GM21529 (cell line): ENCODE results near the gene CSMD2.

Source experiments
- ATAC-seq: cut with Tn5 transposase; IDR thresholded peaks from one replicate; pipeline ENCODE4 v1.9.1; 2021; ENCODE audit not compliant: unreplicated experiment

Gene CSMD2

DNA sequence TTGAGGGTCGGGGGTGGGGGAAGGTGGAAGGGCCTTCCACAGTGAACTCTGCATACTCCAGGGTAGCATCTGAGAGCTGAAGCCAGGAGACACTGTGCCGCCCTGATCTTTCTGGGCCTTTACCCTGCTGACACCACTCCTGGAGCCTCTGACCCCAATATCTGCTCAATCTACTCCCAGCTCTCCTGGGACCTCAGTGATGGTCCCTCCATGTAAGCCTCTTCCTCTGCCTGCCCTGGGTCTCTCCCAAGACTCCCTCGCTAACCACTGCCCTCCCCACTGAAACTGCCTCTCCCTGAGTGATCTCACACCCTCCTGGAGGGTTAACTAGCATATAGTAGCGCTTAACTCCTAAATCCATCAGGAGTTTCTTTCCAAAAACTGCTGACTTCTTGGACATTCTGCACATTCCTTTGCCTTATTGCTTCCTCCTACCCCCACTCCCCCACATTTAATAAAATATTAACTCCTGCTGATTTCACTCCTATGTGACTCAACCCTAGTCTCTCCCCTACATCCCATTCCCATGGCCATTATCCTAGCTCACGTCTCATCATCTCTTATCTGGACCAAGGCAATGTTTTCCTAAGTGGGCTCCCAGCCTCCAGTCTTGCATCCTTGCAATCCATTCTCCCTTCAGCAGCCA is 155.6 kb downstream of the CSMD2 start:
- no peak for ATAC-seq

DNA sequence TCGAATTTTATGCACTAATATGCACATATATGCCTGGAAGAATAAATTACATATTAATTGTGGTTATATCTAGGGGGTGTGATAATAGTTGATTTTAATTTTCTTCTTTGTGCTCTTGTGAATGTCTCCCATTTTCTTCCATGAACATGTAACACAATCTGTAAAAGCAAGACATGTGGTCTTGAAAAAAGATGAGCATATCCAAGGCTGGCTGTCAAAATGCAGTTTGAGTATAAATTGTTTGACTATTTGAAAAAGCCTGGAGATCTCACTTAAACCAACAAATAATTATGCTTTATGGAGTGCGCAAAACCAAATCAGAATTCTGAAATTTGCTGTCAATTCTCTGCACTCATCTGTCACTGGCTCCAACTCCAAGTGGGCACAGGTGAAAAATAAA is 157.3 kb downstream of the CSMD2 start:
- no peak for ATAC-seq

DNA sequence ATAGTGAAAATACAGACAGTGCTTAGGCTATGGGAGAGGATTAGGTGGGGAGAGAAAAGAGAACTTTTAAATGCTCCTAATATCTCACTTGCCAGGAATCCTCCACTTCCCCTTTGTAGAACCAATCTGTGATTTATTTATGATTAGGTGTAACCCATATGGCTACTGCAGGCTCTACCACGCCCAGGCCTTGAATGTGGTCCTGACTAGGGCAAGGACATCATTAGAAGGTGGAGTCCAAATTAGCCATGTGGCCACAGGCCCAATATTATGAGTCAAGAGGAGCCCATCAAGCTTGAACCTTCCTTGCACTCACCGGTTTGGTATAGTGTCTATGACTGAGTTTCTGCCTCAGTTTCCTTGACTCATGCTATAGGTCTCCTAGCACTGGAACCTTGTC is 159.7 kb downstream of the CSMD2 start:
- no peak for ATAC-seq

DNA sequence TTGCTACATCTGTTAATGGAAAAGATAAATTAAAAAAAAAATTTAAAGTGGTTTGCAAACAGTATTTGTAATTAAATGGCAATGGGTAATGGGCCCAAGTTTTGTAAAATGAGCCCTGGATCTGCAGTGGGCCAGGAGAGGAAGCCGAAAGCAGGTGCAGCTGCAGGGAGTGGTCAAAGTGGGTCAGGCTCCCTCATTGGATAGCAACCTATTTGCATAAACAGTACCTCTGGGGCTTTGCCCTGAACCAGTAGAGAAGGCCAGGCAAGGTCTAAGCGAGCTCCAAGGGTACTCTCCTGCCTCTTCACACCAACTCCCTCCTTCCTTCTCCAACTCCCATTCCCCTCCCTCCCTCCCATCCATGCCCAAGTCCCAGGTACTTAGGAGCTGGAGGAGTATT is 162.2 kb downstream of the CSMD2 start:
- ATAC-seq, result no peak

DNA sequence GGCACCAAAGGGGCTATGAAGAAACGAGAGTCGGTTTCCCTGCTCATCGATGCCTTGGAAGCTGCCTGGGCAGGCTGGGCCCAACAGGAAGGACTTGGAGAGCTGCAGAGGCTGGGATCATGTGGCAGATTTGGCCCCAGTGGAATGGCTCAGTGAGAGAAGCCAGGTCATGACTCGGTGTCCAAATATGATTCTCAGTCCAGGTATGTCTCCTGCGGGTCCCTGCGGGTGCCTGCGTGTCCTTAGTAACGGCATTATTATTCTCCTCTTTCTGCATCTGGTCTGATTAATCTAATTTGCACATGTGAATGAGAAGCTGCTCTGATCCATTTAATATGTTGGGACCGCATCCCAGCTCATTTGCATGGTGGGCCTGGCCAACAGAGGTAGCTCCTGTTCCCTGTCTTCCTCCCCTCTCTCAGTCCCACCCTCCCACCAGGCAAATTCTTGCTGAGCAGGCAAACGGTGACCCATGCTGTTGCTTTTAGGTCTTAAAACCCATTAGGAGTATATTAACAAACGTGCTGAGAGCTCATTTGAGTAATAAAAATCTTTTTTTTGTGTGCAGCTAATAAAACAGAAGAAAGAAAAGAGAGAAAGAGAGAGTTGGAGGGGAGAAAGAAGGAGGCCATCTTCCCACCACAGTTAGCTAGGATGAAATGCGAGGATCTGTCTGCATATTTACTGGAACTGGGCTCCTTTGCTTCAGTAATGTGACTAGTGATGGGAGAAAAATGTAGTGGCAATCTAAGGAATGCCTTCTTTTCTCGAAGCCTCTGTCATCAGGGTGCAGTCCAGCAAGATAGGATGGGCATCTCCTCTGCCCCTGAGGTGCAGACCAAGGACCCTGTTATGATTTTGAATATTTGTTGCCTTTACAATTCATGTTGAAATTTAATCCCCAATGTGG is 167.6 kb downstream of the CSMD2 start:
- no peak for ATAC-seq

DNA sequence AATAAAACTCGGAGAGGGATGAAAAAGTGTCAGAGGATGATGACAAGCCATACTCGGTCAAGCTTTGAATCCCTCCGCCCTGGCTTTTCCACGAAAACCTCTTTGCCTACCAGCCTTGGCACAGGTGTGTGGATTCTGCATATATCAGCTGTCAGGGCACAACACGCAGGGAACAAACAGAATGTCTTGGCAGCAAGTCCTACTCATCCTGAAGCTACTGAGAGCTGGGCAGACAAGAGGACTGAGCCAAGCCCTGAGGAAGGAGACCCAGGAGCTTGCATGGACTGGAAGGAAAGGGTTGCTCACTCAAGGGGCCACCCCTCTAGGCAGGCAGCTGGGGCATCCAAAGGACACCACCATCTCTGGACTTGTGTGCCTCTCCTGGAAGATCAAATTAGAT is 168.7 kb downstream of the CSMD2 start:
- no peak for ATAC-seq

DNA sequence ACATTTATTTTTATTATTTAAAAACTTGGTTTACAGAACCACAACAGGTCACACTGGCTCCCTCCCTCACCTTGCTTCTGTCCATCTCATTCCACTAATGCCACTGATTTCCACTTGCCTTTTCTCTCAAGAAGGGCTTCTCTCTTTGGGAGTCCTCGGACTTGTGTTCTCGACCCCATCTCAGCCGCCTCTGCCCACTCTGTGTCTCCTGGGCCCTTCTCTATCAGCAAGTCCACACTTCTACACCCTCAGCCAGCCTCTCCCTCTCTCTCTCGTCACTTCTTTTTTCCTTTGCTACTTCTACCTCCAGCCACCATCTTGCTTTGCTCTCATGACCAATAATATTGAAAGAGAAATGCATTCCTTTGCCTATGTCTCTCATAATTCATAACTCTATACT is 171.7 kb downstream of the CSMD2 start:
- ATAC-seq, result no peak

DNA sequence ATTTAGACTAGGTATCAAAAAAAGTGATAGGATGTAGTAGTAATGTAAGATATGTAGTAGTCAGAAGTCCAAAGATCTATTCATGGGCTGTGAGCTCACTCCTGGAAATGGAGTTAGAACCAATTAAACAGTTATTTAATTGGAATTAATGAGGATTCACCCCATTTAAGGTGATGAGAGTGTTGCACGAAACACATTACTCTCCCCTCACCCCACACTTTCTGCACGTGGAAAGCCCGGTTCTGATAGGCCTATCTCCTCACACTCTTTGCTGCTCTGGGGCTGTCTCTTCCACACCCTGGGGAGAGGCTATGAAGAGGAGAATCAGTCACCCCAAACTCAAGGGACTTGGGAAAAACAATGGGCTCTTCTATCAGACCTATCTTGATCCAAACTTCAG is 174.7 kb downstream of the CSMD2 start:
- ATAC-seq, result no peak

DNA sequence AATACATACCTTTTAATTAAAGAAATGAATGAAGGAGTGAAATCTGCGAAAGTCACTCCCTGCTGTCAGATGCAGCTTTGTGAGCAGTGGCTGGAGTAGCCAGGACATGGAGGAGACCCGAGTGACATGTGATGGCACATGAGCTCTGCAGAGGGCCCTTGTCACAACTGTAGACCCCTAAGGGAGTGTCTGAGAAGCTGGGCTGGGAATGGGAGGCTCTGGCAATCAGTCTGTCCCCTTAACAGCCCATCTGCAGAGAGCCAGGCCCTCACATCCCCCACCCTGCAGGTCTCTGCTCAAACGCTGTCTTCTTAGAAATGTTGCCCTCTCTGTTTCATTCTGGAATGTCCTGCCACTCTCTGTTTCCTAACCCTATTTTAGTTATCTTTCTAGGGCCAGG is 176.9 kb downstream of the CSMD2 start:
- no peak for ATAC-seq

DNA sequence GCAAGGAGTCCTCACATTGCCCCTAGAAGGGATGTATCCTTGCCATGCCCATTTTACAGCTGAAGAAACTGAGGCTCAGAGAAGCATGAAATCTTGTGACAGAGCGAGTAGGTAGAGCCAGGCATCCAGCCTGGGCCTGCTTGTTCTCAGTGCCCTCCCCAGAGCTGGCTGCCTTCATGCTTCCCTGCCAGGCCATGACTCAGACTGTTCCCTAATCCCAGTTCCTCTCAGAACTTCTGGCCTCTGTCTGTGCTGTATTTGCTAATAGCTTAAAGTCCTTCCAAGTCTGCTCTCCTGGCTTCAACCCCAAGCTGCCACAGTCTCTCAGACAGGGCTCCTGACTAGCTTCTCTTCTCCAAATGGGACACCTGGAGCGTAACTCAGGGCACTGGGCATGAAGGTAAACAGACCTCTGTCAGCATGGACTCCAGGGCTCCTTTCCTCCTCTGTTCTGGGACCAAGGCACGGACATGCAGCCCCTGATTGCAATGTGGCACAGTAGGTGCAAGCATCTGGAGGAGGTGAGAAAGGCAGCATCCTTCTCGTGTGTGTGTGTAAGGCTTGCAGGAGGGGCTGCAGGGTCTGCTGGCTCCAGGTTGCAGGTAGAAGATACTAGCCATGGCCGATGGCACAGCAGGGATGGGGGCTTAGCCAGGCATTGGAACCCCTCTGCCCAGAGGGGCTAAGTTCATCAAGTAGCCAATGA is 178.5 kb downstream of the CSMD2 start:
- no peak for ATAC-seq

DNA sequence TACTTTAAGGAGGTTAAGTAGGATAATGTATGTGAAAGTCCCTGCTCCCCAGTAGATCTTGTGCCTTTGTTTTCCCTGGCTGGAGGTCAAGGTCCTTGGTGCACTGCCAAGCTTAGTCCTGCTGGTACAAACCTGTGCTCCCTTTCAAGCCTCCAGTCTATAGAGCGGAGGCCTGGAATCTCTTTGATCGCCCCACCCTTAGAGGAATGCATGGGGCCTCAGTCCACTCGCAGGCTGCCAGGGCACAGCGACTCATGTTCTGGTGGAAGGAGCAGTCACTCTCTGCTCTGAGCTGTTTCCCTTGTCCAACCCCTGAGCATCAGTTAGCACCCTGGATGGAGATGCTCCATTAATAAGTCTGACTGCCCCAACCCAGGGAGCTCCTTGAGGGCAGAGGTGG is 179.4 kb downstream of the CSMD2 start:
- ATAC-seq, result no peak

DNA sequence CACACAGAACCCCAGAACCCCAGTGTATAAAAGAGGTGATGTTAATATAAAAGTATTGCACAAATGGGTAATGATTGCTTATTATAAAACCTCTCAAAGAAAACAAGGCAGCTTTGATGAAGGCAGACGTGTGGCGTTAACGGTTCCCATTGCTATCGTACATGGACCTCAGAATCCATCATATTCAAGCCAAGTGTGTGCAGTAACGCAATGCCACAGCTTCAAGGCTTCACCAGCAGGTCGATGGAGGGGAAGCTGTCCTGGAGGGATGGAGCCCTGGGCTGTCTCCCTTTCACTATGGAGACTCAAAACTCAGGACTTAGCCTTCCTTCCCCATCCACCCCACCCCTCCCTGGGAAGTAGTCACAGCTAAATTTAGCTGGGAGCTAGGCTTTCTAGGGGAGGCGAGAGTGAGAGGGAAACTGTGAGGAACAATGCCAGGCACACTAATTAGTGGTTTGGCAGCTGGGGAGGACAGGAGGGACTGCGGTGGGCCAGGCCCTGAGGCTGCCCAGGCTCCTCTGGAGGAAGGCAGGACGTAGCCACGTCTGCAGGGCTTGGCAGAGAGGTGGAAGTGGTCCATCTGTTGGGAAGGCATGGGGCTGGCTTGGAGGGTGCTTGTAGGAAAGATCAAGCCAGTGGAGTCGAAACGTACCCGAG is 180.0 kb downstream of the CSMD2 start:
- no peak for ATAC-seq

DNA sequence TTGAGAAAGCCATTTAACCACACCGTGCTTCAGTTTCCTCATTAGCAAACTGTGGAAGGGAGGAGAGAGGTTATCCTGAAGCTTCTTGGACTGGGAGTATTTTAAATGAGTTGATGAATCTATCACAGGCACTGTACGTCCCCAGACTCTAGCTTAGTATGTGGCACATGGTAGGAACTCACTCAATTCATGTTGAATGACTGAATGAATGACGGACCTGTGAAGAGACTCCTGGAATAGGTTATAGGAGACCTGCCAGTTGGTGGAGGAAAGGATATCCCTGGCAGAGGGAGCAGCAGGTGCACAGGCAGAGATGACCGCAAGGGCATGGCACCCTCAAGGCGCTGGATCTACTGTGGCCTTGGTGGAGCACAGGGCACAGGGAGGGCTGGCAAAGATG is 182.6 kb downstream of the CSMD2 start:
- ATAC-seq, result no peak

DNA sequence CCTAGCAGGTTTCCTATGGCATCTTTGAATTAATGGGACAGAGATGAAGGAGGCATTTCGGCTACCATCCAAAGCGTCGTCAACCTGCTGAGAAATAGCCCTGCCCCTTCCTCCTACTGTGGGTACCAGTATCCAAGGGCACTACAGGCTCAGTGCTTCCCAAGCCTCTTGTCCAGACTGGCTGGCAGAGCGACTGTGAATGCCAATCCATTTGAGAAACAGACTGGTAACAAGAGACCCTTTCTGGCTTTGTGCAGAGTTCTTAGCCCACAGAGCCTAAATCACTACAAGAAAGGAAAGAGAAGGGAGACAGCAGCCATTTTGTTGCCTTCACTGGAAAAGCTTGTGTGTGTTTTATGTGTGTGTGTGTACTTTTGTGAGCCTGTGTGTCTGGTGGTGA is 185.7 kb downstream of the CSMD2 start:
- no peak for ATAC-seq

DNA sequence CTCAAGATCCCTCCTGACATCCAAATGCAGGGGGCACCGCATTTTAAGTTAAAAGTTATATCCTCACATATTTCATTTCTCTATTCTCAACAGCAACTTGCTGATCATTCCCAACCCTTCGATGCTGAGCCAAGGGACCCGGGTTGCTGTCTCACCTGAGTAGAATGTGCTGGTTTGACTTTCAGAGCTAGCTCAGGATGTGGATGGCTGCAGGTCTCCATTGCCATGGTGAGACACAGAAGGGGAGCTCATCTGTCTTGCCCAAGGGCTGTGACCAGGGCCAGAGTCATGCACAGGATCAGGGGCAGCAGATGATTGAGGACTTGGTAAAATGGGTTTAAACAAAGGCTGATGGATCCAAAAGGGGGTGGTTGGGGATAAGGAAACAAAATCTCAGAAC is 189.1 kb downstream of the CSMD2 start:
- no peak for ATAC-seq

DNA sequence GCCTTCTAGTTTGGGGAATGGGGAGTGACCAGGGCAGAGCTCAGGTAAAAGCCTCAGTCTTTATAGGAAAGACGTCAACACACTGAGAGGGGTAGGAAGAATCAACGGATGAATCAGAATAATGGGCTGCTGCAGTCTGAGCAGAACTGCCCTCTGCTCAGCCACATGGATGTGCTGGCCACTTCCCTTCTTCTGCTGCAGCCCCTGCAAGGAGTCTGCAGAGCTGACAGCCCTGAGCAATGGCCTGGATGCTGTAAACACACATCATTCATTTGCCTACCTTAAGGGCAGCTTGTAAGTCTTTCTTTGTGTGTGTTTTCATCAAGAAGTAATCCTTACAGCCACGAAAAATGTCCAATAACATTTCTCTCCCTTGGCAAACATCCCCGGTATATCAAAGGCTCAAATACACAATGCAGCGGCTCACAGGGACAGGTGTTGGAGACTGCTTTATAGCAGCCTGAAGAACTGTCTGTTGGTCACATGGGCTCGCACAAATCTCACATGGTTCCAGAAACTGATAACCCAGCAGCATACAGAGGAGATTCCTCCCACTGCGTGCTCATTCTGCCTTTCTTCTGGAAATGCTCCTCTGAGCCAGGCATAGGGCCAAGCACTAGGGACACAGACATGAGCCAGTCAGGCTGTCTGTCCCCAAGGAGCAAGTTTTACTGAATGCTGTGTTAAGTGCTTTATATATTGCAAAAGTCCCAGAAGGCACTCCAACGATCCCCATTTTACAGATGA is 191.1 kb downstream of the CSMD2 start:
- ATAC-seq, result no peak

DNA sequence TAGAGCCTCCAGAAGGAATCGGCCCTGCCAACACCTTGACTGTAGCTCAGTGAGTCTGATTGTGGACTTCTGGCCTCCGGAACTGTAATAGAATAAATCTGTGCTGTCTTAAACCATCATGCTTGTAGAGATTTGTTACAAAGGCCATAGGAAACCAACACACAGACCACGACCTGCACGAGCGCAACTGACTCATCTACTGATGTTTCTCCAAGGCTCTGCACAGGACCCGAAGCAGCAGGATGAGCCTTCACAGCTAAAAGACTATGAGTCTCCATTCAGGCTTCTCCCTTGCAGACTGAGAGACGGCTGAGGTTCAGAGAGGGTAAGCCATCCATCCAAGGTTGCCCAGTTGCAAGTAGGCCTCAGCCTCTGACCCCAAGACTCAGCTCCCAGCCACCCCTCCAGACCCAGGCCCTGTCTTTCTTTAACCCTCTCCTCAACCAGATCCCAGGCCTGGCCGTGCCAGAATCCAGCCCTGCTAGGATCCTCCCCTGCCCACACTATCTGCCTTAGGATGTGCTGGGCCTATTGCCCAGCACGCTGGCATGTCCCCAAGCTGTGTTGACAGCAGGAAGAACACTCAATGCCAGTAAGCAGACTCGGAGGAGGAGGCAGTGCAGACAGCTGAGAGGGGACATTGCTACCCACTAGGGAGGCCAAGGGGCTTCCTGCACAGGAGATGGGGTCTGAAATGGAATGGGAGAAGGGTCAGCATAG is 192.2 kb downstream of the CSMD2 start:
- no peak for ATAC-seq

DNA sequence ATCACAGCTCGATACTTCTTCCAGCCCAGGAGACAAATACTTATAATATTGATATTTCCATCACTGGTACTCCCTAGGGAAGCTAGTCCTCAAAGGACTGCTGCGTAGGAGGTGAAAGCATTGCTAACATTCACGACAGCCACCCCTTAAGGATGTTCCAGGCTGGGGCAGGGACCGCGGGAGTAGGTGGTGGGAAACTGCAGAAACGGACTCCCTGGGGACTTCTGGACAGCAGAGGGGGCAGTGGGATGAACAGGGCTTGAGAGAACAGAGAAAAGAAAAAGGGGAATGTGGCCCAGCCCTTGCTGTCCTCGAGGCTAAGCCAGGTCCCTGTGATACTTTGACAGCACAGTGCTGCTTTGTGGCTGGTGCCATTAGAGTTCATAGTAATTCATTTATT is 193.1 kb downstream of the CSMD2 start:
- no peak for ATAC-seq

DNA sequence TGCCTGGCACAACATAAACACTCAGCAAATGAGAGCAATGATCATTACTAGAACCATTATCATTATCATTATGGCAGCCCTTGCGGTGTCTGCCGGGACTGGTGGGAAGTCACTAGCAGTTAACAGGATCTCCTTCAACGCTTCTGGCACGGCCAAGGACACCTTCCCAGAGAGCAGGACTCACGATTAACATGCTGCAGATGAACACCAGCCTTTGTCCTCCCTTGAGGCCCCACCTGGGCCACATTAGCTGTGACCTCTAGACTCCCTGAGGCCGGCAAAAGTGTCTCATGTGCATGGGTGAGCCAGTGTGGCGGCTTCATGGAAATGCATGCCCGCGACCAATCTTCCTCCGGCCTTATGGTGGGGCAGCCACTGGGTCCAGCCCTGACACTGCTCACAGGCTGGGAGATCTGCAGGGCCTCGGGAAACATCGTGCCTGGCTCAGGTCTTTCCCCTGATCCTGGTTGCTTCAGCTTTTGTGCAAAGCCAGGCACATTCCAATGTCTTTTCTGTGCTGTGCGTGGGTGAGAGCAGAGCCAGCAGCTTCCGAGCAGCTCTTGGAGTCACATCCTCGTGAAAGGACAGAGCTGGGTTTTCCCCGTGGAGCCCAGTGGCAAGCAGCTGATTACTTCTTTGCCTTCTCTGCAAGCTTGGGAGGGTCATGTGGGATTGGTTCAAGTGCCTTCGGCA is 193.9 kb downstream of the CSMD2 start:
- ATAC-seq, result no peak
